Renal pelvis (tissue), 3 donors: ENCODE data around the gene CLRN2. TPM values are rescaled to one million over a fixed set of nuclear protein-coding genes. Genes with fewer than 3 reads are reported as not detected.

Experiments
- polyA plus RNA-seq, 3 donors: library from polyadenylated mRNA; unstranded; fragments of 120-200 nt; gene quantifications; one replicate each; pipeline ENCODE4 v1.2.1, GENCODE V29; 2013; ENCODE audit not compliant: insufficient read length in 3 of 3

CLRN2 gene
- polyA plus RNA-seq, 3 donors, result not detected

Other genes with a start within 250 kb of the CLRN2 start
- 10 to 100 TPM; 53.8 to 65.3 (median 60.9) TPM for gene QDPR, start 3.1 kb upstream of the CLRN2 start, polyA plus RNA-seq
- 10 to 100 TPM; 72.4 to 75.7 (median 73.9) TPM for gene LAP3, start 62.0 kb downstream of the CLRN2 start, polyA plus RNA-seq
- 10 to 100 TPM; 59.5 to 74.8 (median 61.9) TPM for gene MED28, start 99.5 kb downstream of the CLRN2 start, polyA plus RNA-seq